Measurements from ENCODE around the gene UNC13B. TPM values are rescaled to one million over a fixed set of nuclear protein-coding genes. Genes with fewer than 3 reads are reported as not detected.

The UNC13B gene
- total RNA-seq, 5 donors from 2014 or later (not counting 1 experiment from before 2014, with no cell fraction given): 0.45 to 1.2 (median 0.72) TPM

- DNase-seq (no peak), ATAC-seq (replicated peaks in 1 of 4) (no peak)
- no peak overlapping the region for H3K4me3 Mint-ChIP-seq
- H3K36me3 Mint-ChIP-seq: no peaks in the 10 kb centered on the region
- H3K9me3 ChIP-seq: no peaks in the 10 kb centered on the region
- H3K27me3 ChIP-seq (replicated peaks in 1 of 2; ENCODE audit: control insufficient read depth in 2 of 2, extremely low read depth in 1 of 2, insufficient read depth in 2 of 2, low read length in 1 of 2): peaks cover 0 to 3% of the 10 kb centered on the region in 2 experiments
- no peak overlapping the region for H3K27ac ChIP-seq (ENCODE audit: low read length)
- WGBS (ENCODE audit: insufficient coverage): 83% methylated on average over 1 of the region's 6 CpGs
- H3K9me3 Mint-ChIP-seq: no peaks in the 10 kb centered on the region
- ChIA-PET POLR2A (no interaction called here), CTCF (interaction anchor here (0.5 to 2.1 kb wide), 7 partner anchors 19 to 358 kb away, joined by 3 to 14 read pairs (median 4); partner anchors contain the start of gene ATOSB (in 1 of the 2))
- no peak overlapping the region for H3K27ac Mint-ChIP-seq
- no peaks in the 10 kb centered on the region for H3K4me1 ChIP-seq (ENCODE audit: control insufficient read depth in 1 of 2, extremely low read depth in 1 of 2, insufficient read depth in 2 of 2, low read length in 2 of 2)
- no peaks in the 10 kb centered on the region for H3K36me3 ChIP-seq (ENCODE audit: control insufficient read depth in 2 of 2, extremely low read depth in 1 of 2, insufficient read depth in 1 of 2, low read length in 1 of 2)
- H3K27me3 Mint-ChIP-seq: peaks cover 2 to 12% of the 10 kb centered on the region in 2 donors
- no peak overlapping the region for H3K4me3 ChIP-seq (ENCODE audit: control insufficient read depth in 1 of 2, extremely low read depth in 1 of 2, low read length in 1 of 2)
- H3K4me1 Mint-ChIP-seq: no peaks in the 10 kb centered on the region
These were observed 96.3 kb downstream of the UNC13B start for GRCh38 chr9:35257986-35258659.

GRCh38 chr9:35258660-35259474 lies 97.1 kb downstream of the UNC13B start:
- ChIA-PET CTCF (interaction anchor here (0.6 to 2.1 kb wide), 7 partner anchors 19 to 359 kb away, joined by 3 to 14 read pairs (median 4); partner anchors contain the start of gene ATOSB (in 1 of the 2)), POLR2A (no interaction called here)
- no peak overlapping the region for H3K4me3 Mint-ChIP-seq
- H3K27me3 ChIP-seq (replicated peaks in 1 of 2; ENCODE audit: control insufficient read depth in 2 of 2, extremely low read depth in 1 of 2, insufficient read depth in 2 of 2, low read length in 1 of 2): peaks cover 0 to 3% of the 10 kb centered on the region in 2 experiments
- peak in 2 of 4 experiments; percentile 50 to 57 for ATAC-seq (replicated peaks in 1 of 4)
- 34% methylated on average over 2 of the region's 5 CpGs for WGBS (ENCODE audit: insufficient coverage)
- H3K4me1 Mint-ChIP-seq: no peaks in the 10 kb centered on the region
- no peaks in the 10 kb centered on the region for H3K36me3 ChIP-seq (ENCODE audit: control insufficient read depth in 2 of 2, extremely low read depth in 1 of 2, insufficient read depth in 1 of 2, low read length in 1 of 2)
- no peaks in the 10 kb centered on the region for H3K9me3 Mint-ChIP-seq
- DNase-seq: peak in 32 of 35 experiments; percentile 6 to 63 (median 26)
- no peaks in the 10 kb centered on the region for H3K36me3 Mint-ChIP-seq
- H3K27me3 Mint-ChIP-seq: peaks cover 3 to 16% of the 10 kb centered on the region in 2 donors
- no peak overlapping the region for H3K4me3 ChIP-seq (ENCODE audit: control insufficient read depth in 1 of 2, extremely low read depth in 1 of 2, low read length in 1 of 2)
- H3K9me3 ChIP-seq: no peaks in the 10 kb centered on the region
- H3K4me1 ChIP-seq (ENCODE audit: control insufficient read depth in 1 of 2, extremely low read depth in 1 of 2, insufficient read depth in 2 of 2, low read length in 2 of 2): no peaks in the 10 kb centered on the region
- no peak overlapping the region for H3K27ac Mint-ChIP-seq
- H3K27ac ChIP-seq (ENCODE audit: low read length): no peak overlapping the region

- Histone ChIP-seq H3K9me3 (no peaks in the 10 kb centered on the region), H3K27ac (ENCODE audit: low read length) (no peak overlapping the region), H3K27me3 (replicated peaks in 1 of 2; ENCODE audit: control insufficient read depth in 2 of 2, extremely low read depth in 1 of 2, insufficient read depth in 2 of 2, low read length in 1 of 2) (peaks cover 0 to 3% of the 10 kb centered on the region in 2 experiments), H3K4me1 (ENCODE audit: control insufficient read depth in 1 of 2, extremely low read depth in 1 of 2, insufficient read depth in 2 of 2, low read length in 2 of 2) (no peaks in the 10 kb centered on the region), H3K36me3 (ENCODE audit: control insufficient read depth in 2 of 2, extremely low read depth in 1 of 2, insufficient read depth in 1 of 2, low read length in 1 of 2) (no peaks in the 10 kb centered on the region), H3K4me3 (ENCODE audit: control insufficient read depth in 1 of 2, extremely low read depth in 1 of 2, low read length in 1 of 2) (no peak overlapping the region)
- Mint-ChIP-seq H3K27ac (no peak overlapping the region), H3K36me3 (no peaks in the 10 kb centered on the region), H3K4me3 (no peak overlapping the region), H3K4me1 (no peaks in the 10 kb centered on the region), H3K9me3 (no peaks in the 10 kb centered on the region), H3K27me3 (peaks cover 3 to 20% of the 10 kb centered on the region in 2 donors)
- no CpG with 5 or more reads among the region's 1 CpG for WGBS (ENCODE audit: insufficient coverage)
- ChIA-PET POLR2A (no interaction called here), CTCF (no interaction called here)
- no peak for ATAC-seq (replicated peaks in 1 of 4)
- no peak for DNase-seq
These were observed 98.4 kb downstream of the UNC13B start for GRCh38 chr9:35260186-35260585.

- no peak for ATAC-seq (replicated peaks in 1 of 4)
These were observed 100.3 kb downstream of the UNC13B start for GRCh38 chr9:35262064-35262463.

GRCh38 chr9:35267710-35268109 lies 105.9 kb downstream of the UNC13B start:
- ATAC-seq (replicated peaks in 1 of 4): no peak
- Histone ChIP-seq H3K27me3 (replicated peaks in 1 of 2; ENCODE audit: control insufficient read depth in 2 of 2, extremely low read depth in 1 of 2, insufficient read depth in 2 of 2, low read length in 1 of 2) (no peaks in the 10 kb centered on the region), H3K9me3 (no peaks in the 10 kb centered on the region), H3K4me1 (ENCODE audit: control insufficient read depth in 1 of 2, extremely low read depth in 1 of 2, insufficient read depth in 2 of 2, low read length in 2 of 2) (no peaks in the 10 kb centered on the region), H3K4me3 (ENCODE audit: control insufficient read depth in 1 of 2, extremely low read depth in 1 of 2, low read length in 1 of 2) (no peak overlapping the region), H3K36me3 (ENCODE audit: control insufficient read depth in 2 of 2, extremely low read depth in 1 of 2, insufficient read depth in 1 of 2, low read length in 1 of 2) (no peaks in the 10 kb centered on the region), H3K27ac (ENCODE audit: low read length) (no peak overlapping the region)
- Mint-ChIP-seq H3K4me3 (no peak overlapping the region), H3K27ac (no peak overlapping the region), H3K36me3 (no peaks in the 10 kb centered on the region), H3K4me1 (no peaks in the 10 kb centered on the region), H3K9me3 (no peaks in the 10 kb centered on the region), H3K27me3 (peaks cover 21 to 46% of the 10 kb centered on the region in 2 donors)
- DNase-seq: no peak
- ChIA-PET POLR2A (no interaction called here), CTCF (no interaction called here)

More at GRCh38 chr9:35262064-35262463, 100.3 kb downstream of the UNC13B start:
- no peaks in the 10 kb centered on the region for H3K9me3 Mint-ChIP-seq
- Histone ChIP-seq H3K4me1 (ENCODE audit: control insufficient read depth in 1 of 2, extremely low read depth in 1 of 2, insufficient read depth in 2 of 2, low read length in 2 of 2) (no peaks in the 10 kb centered on the region), H3K27ac (ENCODE audit: low read length) (no peak overlapping the region), H3K9me3 (no peaks in the 10 kb centered on the region), H3K36me3 (ENCODE audit: control insufficient read depth in 2 of 2, extremely low read depth in 1 of 2, insufficient read depth in 1 of 2, low read length in 1 of 2) (no peaks in the 10 kb centered on the region), H3K27me3 (replicated peaks in 1 of 2; ENCODE audit: control insufficient read depth in 2 of 2, extremely low read depth in 1 of 2, insufficient read depth in 2 of 2, low read length in 1 of 2) (peaks cover 0 to 3% of the 10 kb centered on the region in 2 experiments), H3K4me3 (ENCODE audit: control insufficient read depth in 1 of 2, extremely low read depth in 1 of 2, low read length in 1 of 2) (no peak overlapping the region)
- no peak overlapping the region for H3K27ac Mint-ChIP-seq
- no peak overlapping the region for H3K4me3 Mint-ChIP-seq
- no peak for DNase-seq
- CTCF ChIA-PET: no interaction called here
- no peaks in the 10 kb centered on the region for H3K36me3 Mint-ChIP-seq
- POLR2A ChIA-PET: interaction anchor here (0.6 to 1.0 kb wide), 2 partner anchors 10 to 166 kb away, joined by 3 read pairs; partner anchors contain the start of gene PIGO (in 1 of the 2)
- H3K27me3 Mint-ChIP-seq: peaks cover 5 to 29% of the 10 kb centered on the region in 2 donors
- no peaks in the 10 kb centered on the region for H3K4me1 Mint-ChIP-seq
- 93% methylated on average over 2 of the region's 2 CpGs for WGBS (ENCODE audit: insufficient coverage)

GRCh38 chr9:35269919-35270318 lies 108.1 kb downstream of the UNC13B start:
- CTCF ChIA-PET: no interaction called here
- POLR2A ChIA-PET: no interaction called here

More at GRCh38 chr9:35269919-35270318, 108.1 kb downstream of the UNC13B start:
- ATAC-seq (replicated peaks in 1 of 4): no peak
- Histone ChIP-seq H3K27me3 (replicated peaks in 1 of 2; ENCODE audit: control insufficient read depth in 2 of 2, extremely low read depth in 1 of 2, insufficient read depth in 2 of 2, low read length in 1 of 2) (no peaks in the 10 kb centered on the region), H3K36me3 (ENCODE audit: control insufficient read depth in 2 of 2, extremely low read depth in 1 of 2, insufficient read depth in 1 of 2, low read length in 1 of 2) (no peaks in the 10 kb centered on the region), H3K27ac (ENCODE audit: low read length) (no peak overlapping the region), H3K9me3 (no peaks in the 10 kb centered on the region), H3K4me3 (ENCODE audit: control insufficient read depth in 1 of 2, extremely low read depth in 1 of 2, low read length in 1 of 2) (no peak overlapping the region), H3K4me1 (ENCODE audit: control insufficient read depth in 1 of 2, extremely low read depth in 1 of 2, insufficient read depth in 2 of 2, low read length in 2 of 2) (no peaks in the 10 kb centered on the region)
- H3K9me3 Mint-ChIP-seq: no peaks in the 10 kb centered on the region
- peaks cover 19 to 40% of the 10 kb centered on the region in 2 donors for H3K27me3 Mint-ChIP-seq
- no peak for DNase-seq
- no peaks in the 10 kb centered on the region for H3K36me3 Mint-ChIP-seq
- no CpG with 5 or more reads among the region's 1 CpG for WGBS (ENCODE audit: insufficient coverage)
- H3K27ac Mint-ChIP-seq: no peak overlapping the region
- no peak overlapping the region for H3K4me3 Mint-ChIP-seq
- H3K4me1 Mint-ChIP-seq: no peaks in the 10 kb centered on the region
